Stimulated activated CD8-positive, alpha-beta memory T cell treated with anti-CD3 and anti-CD28 coated beads, Interleukin-2, amount 100 ng/mL, for 1 hour (primary cell): ENCODE results near the gene KLHDC7B.

Experiments
- DNase-seq, 2 donors: peaks; one replicate each; pipeline ENCODE4 v3.0.0-alpha.2; 2020; ENCODE audit warnings: low read depth in 2 of 2

KLHDC7B gene

DNA sequence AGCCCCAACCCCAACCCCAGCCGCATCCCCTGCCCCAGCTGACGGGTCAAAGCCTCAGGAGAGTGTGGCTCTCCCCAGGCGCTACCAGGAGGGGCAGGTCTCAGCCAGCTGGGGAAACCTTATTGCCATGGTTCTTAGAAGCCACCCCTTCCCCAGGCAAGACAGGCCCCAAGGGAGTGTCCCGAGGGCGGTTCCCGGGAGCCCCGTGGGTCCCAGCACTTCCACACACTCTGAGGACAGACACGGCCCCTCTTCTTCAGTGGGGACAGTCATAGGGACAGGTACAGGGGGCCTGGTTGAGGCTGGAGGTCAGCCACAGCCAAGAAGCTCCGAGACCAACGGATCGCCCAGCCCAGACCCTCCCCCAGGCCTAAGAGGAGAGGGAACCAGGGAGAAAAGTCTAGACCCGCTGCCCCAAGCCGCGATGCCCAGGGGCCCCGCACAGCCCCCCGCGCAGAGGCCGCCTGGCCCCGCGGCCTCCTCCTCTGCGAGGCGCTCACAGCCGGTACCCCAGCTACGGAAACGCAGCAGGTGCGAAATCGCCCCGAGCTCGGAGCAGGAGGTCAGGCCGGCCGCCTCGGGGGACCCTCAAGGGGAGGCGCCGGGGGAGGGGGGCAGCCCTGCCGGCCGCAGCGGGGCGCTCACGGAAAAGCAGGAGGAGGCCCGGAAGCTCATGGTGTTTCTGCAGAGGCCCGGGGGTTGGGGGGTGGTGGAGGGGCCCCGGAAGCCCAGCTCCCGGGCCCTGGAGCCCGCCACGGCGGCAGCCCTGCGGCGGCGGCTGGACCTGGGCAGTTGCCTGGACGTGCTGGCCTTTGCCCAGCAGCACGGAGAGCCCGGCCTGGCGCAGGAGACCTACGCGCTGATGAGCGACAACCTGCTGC is 2.6 kb downstream of the KLHDC7B start:
- DNase-seq = no peak

GRCh38 chr22:50548921-50549790 is 3.5 kb downstream of the KLHDC7B start:
- DNase-seq = no peak

DNA sequence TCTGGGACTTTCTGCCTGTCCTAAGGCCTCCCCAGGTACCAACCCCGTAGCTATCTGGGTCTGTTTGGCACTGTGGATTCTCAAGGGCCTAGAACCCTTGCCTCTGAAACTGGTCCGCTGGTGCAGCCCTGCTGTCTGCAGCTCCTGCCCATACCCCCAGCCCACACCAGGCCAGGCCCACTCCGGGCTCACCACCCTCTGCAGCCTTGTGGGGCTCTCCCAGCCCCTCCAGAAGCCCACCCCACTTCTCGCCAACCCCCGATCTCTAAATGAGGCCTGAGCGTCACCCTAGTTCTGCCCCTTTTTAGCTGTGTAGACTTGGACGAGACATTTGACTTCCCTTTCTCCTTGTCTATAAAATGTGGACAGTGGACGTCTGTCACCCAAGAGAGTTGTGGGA is 4.7 kb downstream of the KLHDC7B start:
- DNase-seq = no peak

GRCh38 chr22:50551160-50551752 is 5.6 kb downstream of the KLHDC7B start:
- no peak for DNase-seq

GRCh38 chr22:50553310-50553709 is 7.6 kb downstream of the KLHDC7B start:
- DNase-seq = no peak

DNA sequence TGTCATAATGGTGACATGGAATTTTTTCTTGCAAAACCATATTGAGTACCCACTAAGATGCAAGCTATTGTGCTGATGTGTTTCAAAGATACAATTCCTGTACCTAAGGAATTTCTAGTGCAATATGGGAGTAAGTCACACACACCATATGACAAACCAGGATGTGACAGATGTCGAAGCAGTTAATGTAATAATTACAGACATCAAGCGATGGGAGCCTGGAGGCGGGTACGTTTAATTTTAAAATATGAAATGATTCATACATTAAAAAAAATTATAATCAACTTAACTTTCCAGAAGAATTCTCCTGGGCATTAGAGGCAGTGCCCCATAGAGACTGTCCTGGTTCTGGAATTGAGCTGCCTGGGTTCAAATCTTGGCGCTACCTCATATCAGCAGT is 11.0 kb downstream of the KLHDC7B start:
- no peak for DNase-seq

DNA sequence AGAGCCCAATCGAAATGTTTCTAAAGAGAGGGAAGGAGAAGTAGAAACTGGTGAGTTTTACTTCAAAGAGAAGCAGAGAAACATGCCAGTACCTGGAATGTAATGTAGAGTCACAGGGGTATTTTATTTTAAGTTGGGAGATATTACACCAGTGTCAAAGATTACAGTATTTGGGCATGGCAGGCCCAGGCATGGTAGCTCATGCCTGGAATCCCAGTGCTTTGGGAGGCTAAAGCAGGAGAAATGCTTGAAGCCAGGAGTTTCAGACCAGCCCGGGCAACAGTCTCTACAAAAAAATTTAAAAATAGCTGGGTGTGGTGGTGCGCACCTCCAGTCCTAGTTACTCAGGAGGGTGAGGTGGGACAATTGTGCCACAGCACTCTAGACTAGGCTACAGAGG is 14.3 kb downstream of the KLHDC7B start:
- no peak for DNase-seq

GRCh38 chr22:50561401-50562358 is 16.0 kb downstream of the KLHDC7B start:
- no peak for DNase-seq

DNA sequence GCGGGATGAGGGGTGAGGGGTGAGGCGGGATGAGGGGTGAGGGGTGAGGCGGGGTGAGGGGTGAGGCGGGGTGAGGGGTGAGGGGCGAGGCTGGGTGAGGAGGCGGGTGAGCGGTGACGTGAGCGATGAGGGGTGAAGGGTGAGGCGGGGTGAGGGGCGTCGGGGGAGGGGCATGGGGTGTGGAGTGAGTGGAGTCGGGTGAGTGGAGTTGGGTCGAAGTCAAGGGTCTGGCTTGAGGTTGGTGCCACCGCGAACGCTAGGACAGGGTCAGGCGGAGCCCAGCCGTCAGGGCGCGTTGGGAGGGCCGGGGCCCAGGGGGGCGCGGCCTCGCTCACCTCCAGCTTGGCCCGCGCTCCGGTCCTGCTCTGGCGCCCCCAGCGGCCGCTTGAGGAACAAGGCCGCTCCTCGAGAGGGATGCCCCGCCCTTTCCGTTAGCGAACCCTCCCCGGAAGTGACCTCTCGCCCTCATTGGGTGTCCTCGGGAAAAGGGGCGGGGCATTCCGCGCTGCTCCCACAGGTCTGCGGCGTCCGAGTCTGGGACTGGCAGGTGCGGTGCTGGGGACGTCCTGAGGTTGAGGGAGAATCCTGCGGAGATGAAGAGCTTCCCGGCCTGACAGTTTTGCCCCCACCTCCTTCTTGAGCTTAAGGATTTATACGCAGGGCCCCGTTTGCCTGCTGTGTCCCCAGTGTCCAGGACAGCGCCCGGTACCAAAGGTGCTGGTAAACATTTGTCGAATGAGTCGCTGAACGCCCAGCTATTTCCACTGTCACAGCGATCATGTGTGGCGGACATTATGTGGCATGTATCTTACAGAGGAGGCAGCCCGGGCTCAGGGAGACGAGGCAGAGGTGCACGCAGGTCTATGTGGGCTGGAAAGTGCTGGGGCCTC is 17.1 kb downstream of the KLHDC7B start, which contains the start of gene SYCE3:
TSS of gene SYCE3 (minus strand) at position 397 of the 890 bp plus-strand sequence. CDS start 6,514 bp downstream, outside the sequence.
- peak; percentile 92 to 97 for DNase-seq

DNA sequence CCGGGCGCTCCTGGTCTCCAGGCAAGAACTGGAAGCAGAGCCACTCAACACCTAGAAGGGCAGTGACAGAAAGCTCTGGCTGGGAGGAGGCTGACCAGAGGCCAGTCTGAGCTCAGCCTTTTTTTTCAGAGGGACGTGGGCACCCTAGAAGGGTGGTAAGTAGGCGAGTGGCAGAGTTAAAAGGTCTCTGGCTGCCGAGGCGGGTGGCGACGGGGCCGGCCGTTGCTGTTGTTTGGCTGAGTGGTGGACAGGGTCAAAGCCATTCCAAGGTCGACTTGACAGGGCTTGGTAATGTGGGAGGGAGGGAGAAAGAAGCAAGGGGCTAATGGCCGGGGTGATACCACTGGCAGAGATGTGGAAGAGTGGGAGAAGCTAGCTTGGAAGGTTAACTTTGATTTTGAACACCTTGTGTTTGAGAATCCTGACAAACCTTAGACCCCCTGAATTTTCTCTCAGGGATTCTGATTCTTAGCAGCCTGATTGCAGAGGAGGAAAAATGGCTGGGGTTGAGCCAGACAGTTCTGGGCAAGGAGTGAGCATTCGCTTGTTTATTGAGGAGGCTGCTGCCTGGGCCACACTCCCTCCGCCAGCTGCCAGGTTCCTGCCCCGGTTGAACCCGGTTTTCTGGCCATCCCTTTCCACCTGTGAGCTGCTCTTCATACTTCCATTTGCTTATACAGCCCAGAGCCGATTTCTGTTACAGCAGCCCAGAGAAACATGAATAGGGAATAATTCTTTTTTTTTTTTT is 17.9 kb downstream of the KLHDC7B start:
- no peak for DNase-seq

DNA sequence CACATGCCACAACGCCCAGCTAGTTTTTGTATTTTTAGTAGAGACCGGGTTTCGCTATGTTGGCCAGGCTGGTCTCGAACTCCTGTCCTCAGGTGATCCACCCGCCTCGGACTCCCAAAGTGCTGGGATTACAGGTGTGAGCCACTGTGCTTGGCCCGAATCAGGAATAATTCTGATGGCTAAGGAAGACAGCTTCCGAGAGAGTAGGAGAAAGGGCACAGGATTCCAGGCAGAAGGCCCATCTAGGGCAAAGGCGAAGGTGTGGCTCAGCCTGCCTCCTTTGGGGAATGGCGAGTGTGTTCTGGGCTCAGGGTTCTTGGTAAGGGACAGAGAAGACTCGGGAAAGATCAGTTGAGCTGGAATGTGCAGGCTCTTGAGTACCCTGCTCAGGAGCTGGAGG is 18.6 kb downstream of the KLHDC7B start:
- DNase-seq = no peak

DNA sequence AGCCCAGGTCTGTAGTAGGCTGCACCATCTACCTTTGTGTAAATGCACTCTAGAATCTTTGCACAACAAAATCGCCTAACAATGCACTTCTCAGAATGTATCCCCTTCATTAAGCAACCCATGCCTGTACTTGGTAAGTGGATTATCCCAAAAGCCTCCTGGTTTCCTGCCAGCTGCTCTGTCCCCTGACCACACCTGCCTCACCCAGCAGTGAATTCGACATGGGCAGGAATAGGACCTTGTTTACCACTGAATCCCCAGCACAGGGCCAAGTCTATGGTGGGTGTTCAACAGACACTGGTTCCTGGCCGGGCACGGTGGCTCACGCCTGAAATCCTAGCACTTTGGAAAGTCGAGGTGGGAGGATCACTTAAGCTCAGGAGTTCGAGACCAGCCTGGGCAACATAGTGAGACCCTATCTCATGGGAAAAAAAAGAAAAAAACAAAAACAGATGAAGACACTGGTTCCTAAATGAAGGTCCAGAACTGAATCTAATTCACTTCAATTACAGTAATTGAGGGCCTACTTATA is 22.1 kb downstream of the KLHDC7B start:
- no peak for DNase-seq

DNA sequence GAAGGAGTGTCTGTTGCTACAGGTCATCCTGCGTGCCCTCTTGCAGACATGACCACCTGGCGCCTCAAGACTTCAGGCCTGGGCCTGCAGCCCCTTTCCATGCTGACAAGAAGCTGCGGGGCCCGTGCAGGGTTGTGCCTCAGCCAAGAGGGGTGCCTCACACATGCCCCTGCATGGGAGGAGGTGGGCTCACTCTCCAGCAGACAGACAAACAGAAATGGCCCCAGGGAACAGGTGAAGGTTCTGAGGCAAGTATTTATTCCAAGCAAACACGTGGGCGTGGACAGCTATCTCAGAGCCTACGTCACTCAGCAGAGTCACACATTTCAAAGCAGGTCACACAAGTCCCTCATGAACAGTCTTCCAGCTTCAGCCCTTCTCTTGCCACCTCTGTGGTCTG is 22.9 kb downstream of the KLHDC7B start:
- DNase-seq = no peak

- DNase-seq = no peak
Observed at GRCh38 chr22:50569041-50569459, 23.4 kb downstream of the KLHDC7B start.

- DNase-seq = no peak
Observed at GRCh38 chr22:50569896-50570535, 24.3 kb downstream of the KLHDC7B start.

DNA sequence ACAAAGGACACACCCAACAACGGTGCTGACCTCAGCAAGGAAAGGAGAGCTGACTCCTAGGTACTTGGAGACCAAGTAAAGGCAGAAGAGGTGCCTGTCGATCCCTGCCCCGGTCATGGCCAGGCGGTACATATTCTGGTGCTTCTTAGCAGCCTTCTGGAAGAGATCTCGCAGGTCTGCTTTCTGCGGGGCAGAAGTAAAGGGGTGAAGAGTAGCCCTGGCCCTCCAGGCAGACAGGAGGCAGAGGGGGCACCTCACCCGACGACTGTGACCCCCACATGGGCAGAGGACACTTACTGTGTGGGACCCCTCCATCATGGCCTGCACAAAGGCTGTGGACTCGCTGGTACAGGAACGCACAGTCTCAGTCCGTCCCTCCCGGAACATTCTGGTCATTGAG is 25.2 kb downstream of the KLHDC7B start:
- DNase-seq = no peak

DNA sequence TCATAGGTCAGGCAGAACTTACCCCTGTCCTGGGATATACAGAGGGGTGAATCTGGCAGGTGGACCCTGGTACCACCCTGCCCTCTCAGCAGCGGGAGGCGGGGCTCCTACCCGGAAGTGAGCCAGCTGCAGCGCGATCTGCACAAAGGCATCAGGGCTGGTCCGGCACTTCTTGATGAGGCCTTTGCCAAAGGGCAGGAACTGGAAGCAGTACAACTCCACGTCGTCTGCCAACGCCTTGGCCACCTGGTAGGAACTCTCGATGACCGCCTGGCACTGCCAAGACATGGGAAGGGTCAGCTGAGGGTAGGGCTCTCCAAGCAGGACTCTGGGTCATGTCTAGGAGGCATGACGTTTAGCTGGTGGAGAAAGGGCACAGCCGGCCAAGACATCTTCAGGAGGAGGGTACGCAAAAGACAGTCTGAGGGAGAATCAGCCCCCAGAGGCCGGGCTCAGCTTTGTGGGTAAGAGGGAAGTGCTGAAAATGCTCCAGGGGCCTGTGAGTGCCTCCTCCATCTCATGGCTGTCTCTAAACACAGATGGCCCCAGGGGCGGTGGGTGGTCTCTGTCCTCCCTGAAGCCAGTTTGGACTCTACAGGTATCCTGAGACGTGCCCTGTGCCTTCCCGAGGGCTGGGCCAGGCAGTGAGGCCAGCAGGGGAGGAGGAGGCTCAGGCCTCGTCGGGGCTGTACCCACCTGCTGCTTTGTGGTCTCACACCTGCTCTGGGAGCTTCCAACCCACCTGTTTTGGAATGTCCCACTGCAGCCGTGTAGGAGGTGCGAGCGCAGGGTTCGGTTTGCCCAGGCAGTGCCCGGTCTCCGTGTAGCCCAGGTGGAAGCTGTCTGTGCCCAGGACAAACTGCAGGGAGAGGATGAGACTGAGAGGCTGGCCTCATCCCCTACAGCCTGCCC is 25.8 kb downstream of the KLHDC7B start:
- no peak for DNase-seq
